GM12872 (cell line): ENCODE results near the gene SUCLA2.

Experiments used
- CTCF ChIP-seq: IDR thresholded peaks from 3 replicates; pipeline ENCODE4 v1.5.1; 2011; ENCODE audit warnings: low read depth, mild to moderate bottlenecking, low read length, moderate library complexity; ENCODE audit not compliant: insufficient read depth

Gene SUCLA2

DNA sequence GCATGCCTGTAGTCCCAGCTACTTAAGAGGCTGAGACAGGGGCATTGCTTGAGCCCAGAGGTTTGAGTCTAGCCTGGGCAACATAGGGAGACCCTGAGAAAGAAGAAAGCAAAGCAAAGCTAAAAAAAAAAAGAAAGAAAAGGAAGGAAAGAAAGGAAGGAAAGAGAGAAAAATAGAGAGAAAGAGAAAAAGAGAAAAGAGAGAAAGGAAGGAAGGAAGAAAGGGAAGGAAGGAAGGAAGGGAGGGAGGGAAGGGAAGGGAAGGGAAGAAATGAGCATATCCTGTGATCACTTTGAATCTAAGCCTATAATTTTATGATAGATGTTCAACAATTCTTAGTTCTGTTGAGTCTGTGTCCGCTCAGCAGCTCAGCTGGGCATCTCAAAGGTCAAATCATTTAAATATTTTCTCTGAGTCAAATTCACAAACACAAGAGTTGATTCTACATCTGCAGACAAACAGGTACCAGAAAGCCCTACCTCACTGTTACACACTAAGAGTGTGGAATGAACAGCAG, 70.4 kb downstream of the SUCLA2 start:
- no peak for TF ChIP-seq CTCF

GRCh38 chr13:47929156-47929555, 71.9 kb downstream of the SUCLA2 start:
- no peak for TF ChIP-seq CTCF

DNA sequence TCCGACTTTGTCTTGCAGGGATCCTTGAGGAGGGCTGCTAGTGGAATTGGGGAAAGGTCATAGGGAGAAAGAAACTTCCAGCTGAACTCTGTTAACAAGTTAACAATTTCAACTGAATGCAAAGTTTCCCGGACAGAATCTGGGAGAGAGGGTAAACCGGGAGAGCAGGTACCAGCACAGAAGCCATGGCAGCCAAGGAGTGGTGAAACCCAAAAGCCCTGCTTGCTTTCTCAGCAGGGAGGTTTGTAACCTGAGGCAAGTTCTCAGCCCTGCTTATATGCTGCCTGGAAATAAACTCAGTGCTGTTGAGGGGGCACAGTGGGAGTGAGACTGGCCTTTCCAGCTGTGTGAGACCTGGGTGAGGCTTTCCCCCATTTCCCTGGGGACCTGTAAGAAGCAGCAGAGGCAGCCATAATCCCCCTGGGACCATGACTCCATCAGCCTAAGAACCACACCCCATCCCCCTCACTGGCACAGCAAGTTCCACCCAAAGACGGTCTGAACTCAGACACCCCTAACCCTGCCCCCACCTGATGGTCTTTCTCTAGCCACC, 84.0 kb downstream of the SUCLA2 start:
- no peak for TF ChIP-seq CTCF

DNA sequence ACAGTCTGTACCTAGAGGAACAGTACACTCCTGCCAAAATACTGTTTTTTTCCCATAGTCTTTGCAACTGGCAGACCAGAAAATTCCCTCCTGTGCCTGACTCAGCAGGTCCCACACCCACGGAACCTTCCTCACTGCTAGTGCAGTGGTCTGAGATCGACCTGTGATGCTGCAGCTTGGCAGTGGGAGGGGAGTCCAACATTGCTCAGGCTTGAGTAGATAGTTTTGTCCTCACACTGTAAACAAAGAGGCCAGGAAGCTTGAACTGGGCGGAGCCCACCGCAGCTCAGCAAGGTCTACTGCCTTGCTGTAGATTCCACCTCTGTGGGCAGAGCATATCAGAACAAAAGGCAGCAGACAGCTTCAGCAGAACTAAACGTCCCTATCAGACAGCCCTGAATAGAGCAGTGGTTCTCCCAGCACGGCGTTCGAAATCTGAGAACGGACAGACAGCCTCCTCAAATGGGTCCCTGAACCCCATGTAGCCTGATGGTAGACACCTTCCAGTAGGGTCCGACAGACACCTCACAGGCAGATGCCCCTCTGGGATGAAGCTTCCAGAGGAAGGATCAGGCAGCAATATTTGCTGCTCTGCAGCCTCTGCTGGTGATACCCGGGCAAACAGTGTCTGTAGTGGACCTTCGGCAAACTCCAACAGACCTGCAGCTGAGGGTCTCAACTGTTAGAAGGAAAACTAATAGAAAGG, 92.7 kb downstream of the SUCLA2 start:
- no peak for TF ChIP-seq CTCF

DNA sequence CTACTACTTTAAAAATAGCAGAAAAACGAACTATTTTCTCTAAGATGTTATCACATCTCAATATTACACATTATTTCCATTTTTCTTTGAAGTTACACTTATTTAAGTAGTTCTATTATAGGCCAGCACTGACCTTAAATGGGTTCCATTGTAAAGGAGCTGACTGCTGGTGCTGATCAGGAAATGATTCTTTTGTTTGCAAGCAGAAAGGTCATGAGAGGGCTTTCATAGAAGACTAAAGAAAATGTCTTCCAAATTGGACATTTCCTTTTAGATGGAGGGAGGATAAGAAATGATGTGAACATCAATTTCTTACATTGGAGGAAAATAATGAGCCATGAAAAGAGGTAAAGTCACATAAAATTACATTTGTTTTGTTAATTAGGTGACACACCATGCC, 96.2 kb downstream of the SUCLA2 start:
- TF ChIP-seq CTCF, result no peak

- TF ChIP-seq CTCF, result no peak
Observed at GRCh38 chr13:47904241-47904640, 96.8 kb downstream of the SUCLA2 start.

DNA sequence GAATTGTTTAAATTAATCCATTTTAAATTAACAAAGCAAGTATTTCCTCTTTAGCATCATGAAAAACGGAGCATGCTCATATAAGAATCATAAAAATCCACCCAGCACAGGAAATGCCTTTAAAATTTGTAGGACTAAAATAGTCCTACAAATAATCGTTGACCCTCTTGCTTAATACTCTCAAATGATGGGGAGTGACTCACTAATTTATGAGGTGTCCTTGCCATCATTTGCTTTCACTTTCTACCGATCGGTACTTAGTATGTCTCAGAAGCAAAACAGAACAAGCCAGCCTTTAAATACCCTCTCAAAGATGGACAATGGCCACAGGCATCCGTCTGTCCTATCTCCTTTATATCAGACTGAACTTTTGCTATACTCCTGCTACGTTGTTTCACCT, 97.2 kb downstream of the SUCLA2 start:
- no peak for TF ChIP-seq CTCF
